Heart left ventricle (tissue), 13 donors: Measurements from ENCODE around the gene EHD1.

Experiments
- POLR2A ChIP-seq, 2 donors: fragments of 450-650 bp; IDR thresholded peaks; one replicate each; pipeline ENCODE4 v1.6.1; 2017; ENCODE audit warnings: antibody characterized with exemption in 2 of 2, mild to moderate bottlenecking in 2 of 2, moderate library complexity in 2 of 2
- TF ChIP-seq, protein P1 (sequence below), 12 donors: fragments of 200-600 bp; sonication (generic) in 4 of 12; IDR thresholded peaks; one replicate each; pipeline versions ENCODE4 v1.5.0 to v1.8.0; 2018 to 2022; ENCODE audit warnings: antibody characterized with exemption in 12 of 12, mild to moderate bottlenecking in 5 of 12
- donor health status: ischemic (EF 13 %, LVEDD 7.1; RV severe dilation, severe dysfunction).
- donor health status: DM: no; HTN: yes; CAD: no.
- donor health status: DM: no; HTN: no; CAD: no.
- donor health status: ischemic (EF 25% LVEDD 6.9; RV normal size, moderate dysfunction).
- donor health status: ischemic (EF 25% LVEDD 5.7; RV mildly dilated, moderate dysfunction).
- donor health status: ischemic (EF 35%, LVEDD 5.7; RV mildly dilated, moderate dysfunction).
- donor health status: nonischemic (EF 11% LVEDD 7.7; RV severe dilation, severe dysfunction).
- donor health status: DM: yes; HTN: yes; CAD: no.
- donor health status: PGD.
- donor health status: ischemic (EF 29% LVEDD 5.4; RV normal size, mild dysfunction).
- donor health status: nonischemic (EF 23%, LVEDD 6.1; RV moderate dilation, normal function).

- TF ChIP-seq, protein P1, sequence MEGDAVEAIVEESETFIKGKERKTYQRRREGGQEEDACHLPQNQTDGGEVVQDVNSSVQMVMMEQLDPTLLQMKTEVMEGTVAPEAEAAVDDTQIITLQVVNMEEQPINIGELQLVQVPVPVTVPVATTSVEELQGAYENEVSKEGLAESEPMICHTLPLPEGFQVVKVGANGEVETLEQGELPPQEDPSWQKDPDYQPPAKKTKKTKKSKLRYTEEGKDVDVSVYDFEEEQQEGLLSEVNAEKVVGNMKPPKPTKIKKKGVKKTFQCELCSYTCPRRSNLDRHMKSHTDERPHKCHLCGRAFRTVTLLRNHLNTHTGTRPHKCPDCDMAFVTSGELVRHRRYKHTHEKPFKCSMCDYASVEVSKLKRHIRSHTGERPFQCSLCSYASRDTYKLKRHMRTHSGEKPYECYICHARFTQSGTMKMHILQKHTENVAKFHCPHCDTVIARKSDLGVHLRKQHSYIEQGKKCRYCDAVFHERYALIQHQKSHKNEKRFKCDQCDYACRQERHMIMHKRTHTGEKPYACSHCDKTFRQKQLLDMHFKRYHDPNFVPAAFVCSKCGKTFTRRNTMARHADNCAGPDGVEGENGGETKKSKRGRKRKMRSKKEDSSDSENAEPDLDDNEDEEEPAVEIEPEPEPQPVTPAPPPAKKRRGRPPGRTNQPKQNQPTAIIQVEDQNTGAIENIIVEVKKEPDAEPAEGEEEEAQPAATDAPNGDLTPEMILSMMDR (IDR thresholded peaks at IDR 0.05): no peak
- no peak for TF ChIP-seq POLR2A (IDR thresholded peaks at IDR 0.05)
Measured at GRCh38 chr11:64909653-64910343, 31.4 kb upstream of the EHD1 start.
